ENCODE data around the gene SYVN1.
A peak's percentile ranks its signal among the peaks of the same experiment; 100 is the strongest.
"Not testable (repeated sequence)": the region's sequence is repeated elsewhere in the genome, so short reads cannot be mapped to it uniquely, and the experiment has no call there.

The SYVN1 gene

DNA sequence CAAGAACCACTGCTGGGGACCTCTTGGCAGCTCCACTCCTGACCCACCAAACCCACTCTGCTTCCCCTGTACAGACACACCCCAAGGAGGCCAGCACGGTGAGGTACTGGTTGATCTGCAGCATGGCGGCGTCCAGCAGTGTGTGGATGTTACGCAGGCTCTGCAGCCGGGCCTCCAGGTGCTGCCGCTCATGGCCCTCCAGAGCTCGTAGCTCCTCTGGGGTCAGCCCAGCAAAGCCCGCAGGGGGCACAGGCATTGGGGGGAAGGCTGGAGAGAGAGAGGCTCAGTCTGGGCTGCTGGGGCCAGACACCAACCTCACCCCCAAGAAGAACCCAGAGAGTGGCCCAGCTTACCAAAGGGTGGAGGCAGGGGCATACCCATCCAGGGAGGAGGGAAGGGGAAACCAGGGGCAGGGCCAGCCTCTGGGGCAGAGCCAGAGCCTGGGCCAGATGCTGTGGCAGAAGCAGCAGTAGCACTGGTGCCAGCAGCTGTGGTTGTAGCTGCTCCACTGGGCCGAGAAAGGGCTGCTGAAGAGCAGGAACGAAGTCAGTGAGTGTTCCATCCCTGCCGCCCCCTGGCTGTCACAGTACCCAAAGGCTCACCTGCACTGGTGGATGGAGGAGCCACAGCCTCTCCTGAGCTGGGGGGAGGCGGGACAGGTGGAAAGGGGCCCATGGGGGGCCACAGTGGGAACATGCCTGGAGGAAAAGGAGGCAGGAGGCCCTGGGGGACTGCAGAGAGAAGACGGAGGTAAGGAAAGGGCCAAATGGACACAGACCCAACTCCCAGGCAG lies 4.5 kb downstream of the SYVN1 start:
- no peak overlapping the region for H3K4me3 ChIP-seq (ENCODE audit: low read depth, low read length)
- DNase-seq (ENCODE audit: low read depth), result no peak

DNA sequence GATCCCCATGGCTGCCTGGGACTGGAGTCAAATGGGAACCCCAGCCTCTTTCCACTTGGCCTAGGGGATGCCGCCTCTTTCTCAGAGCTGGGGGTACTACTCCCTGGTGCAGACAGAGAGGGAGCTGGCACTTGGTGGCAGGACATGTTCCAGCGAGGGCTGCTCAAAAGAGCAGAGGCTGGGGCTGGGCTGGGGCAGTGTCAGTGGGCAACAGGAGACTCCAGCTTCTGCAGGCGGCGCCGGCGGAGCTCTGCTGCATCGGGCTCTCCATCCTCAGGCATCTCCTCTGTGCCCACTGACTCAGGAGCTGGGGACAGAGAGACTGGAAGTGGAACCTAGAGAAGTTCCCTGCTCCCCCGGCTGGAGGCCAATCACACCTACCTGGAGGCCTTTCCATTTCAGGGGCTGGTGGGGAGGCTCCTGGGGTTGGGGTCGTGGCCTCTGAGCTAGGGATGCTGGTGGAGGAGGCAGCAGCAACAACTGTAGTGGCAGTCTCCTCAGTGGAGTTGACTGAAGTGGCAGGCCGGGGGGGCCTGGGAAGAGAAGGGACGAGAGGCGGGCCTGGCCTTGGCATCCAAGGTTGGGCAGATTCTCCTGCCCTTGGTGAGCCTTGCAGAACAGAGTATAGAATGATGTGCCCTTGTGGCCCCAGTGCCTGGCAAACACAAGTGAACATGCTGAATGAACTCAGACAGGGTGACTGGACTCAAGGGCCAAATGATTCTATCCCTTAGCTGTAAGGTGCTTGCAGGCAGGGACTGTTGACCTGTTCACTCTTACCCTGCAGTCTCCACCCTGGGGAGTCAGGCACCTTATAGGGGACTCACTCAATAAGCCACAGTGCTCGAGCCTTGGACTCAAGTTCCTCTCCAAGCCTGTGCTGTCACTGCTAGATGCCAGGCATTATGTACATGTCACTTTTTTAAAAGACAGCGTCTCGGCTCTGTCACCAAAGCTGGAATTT lies 5.9 kb downstream of the SYVN1 start:
- no peak overlapping the region for H3K4me3 ChIP-seq (ENCODE audit: low read depth, low read length)
- no peak for DNase-seq (ENCODE audit: low read depth)

DNA sequence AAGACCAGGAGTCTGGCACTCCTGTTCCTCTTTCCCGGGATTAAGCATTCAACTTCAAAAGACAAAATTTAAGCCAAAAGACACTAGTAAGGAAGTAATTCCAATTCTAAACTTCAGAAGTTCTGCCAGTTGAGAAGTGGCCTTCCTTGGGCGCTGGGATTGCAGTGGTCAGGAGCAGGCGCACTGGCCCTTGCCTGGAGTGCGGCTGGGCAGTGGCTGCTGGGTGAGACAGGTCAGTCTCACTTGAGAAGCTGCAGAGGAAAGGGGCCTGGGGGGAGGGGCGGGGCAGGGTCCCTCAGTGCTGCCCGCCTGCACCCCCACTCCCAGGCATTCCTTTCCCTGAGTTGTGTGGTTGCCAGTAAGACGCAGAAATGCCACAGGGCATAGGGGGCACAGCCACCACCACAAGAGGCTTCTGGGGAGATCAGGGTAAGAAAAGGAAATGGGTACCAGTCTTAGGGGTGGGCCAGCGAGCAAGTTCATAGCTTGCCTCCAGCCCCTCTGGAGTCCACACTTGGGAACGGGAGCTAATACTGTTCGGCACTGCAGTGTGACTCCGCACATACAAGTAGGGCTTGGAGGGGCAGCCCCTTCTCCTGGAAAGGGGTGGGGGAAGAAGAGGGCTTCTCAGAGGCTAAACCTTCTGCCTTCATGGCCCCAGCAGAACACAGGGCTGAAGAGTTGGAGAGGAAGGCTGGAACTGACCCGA lies 6.7 kb downstream of the SYVN1 start:
- H3K4me3 ChIP-seq (ENCODE audit: low read depth, low read length), result no peak overlapping the region
- DNase-seq (ENCODE audit: low read depth), result no peak

DNA sequence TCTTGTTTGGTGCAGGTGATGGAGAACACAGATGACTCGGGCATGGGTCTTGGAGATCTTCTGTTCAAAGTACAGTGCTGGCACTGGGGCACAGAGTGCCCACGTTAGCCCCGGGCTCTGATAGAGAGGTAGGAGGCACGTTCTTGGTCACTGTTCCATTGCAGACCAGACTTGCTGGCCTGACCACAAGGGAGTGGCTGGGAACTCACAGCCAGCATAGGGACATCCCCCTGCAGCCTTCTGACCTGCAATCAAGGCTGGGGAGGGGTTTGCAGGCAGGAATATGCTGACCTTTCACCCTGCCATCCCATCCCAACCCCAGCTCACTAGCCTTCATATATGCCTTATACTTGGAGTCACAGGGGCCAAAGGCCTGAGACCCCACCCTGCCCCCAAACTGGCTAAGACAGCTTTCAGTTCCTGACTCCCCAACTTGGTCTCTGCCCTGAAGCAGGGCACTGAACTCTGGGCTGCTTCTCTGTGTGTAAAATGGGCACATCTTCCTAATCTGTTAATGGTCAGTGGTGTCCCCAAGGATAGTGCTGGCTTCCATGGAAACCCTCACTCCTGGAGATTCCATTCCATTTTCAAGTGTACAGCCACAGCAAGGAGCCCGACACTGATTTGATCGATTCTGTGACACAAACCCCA lies 7.6 kb downstream of the SYVN1 start:
- no peak overlapping the region for H3K4me3 ChIP-seq (ENCODE audit: low read depth, low read length)
- no peak for DNase-seq (ENCODE audit: low read depth)

DNA sequence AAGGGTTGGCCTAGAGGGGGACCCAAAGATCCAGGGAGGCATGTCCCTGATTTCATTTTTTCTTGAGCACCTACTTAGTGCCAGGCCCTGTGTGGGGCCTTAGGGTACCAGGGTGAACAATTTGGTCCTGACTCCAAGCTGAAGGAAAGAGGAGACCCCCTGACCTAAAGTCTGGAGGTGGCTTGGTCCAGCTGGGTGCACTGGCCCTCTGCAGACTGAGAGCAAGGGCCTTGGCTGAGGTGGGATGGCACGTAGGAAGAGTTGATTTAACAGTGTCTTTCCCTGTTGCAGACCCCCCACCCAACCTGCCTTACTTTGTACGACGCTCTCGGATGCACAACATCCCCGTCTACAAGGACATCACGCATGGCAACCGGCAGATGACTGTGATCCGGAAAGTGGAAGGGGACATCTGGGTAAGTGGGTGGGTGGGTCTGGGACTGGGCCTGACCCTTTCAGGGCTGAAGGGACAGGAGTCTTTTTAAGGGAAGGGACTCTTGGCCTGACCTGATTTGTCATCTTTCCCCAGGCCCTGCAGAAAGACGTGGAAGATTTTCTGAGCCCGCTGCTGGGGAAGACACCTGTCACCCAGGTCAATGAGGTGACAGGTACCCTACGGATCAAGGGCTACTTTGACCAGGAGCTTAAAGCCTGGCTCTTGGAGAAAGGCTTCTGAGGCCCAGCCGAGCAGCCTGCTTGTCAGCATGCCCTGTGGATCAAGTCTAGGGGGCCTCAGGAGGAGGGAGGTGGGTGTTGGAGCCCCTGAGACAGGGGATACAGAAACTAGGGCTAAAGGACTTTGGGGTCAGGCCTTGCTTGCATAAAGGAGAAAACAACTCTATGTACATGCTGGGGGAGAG lies 8.9 kb downstream of the SYVN1 start:
- DNase-seq (ENCODE audit: low read depth), result no peak
- no peak overlapping the region for H3K4me3 ChIP-seq (ENCODE audit: low read depth, low read length)

DNA sequence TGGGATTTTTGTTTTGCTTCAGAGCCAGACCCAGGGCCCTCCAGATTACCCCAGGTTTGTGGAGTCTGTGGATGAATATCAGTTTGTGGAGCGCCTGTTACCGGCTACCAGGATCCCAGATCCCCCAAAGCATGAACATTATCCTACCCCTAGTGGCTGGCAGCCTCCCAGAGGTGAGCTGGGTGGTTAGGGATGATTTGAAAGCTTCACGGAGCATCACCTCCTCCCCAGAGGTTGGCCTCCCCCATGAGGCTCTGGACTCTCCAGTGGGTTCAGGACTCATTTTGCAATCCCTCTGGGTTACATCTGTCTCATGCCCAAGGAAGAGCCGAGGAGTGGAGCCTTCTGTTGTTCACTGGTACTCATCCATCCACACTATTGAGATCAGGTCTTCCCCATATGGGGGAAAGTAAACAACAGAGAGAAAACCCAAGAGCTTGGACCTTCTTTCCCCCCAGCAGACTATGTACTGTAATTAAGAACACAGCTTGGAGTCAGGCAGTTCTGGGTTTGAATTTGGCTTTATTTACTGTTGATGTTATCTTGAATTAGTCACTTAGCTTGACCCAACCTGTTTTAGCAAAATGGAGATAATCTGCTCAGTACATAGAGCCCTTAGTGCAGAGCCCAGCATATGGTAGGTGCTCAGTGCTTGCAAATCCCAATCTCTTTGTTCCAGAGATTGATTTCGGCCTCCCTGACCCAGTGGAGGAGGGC lies 9.7 kb downstream of the SYVN1 start:
- no peak overlapping the region for H3K4me3 ChIP-seq (ENCODE audit: low read depth, low read length)
- DNase-seq (ENCODE audit: low read depth), result no peak

DNA sequence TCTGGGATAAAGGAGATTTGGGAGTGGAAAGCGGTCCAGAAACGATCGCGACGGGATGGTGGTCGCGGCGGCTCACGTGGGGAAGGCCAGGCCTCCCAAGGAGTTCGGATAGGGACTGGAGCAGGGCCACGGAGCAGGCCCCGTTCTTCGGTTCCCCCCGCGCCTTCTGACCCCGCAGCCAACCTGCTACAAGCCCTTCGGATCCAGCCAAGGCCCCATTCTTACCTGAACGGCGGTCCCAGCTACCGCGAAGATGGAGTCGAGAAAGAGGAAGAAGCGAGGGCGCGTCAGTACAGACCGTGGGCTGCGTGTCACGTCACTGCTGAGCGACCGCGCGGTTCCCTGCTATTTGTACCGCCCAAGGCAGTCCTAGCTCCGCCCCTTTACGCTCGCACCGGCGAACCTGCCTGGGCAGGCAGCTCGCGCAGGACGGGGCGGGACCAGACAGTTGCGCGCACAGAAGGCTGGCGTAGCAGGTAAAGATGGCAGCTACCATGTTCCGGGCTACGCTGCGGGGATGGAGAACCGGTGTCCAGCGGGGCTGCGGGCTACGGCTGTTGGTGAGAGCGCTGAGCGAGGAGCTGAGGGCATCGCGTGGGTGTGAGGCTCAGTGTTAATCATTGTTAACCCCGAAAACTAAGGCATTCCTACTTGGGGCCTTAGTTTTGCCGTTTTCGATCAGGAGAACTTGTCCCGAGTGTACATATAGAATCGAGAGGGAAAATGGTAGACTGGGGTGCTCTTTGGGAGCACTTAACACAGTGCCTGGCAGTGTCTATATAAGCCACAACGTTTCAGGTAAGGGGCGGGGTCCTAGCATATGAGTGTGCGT lies 12.2 kb downstream of the SYVN1 start, which contains the start of the genes FAU and MRPL49:
TSS of gene FAU (minus strand) at position 270 of the 832 bp plus-strand sequence. CDS start 321 bp downstream, outside the sequence.
TSS of gene MRPL49 (plus strand) at position 457 of the 832 bp plus-strand sequence. CDS start at position 483, 26 bp downstream.
- H3K4me3 ChIP-seq (ENCODE audit: low read depth, low read length), result peak within 1 kb of the TSS; percentile 96
- DNase-seq (ENCODE audit: low read depth), result peak; percentile 88

DNA sequence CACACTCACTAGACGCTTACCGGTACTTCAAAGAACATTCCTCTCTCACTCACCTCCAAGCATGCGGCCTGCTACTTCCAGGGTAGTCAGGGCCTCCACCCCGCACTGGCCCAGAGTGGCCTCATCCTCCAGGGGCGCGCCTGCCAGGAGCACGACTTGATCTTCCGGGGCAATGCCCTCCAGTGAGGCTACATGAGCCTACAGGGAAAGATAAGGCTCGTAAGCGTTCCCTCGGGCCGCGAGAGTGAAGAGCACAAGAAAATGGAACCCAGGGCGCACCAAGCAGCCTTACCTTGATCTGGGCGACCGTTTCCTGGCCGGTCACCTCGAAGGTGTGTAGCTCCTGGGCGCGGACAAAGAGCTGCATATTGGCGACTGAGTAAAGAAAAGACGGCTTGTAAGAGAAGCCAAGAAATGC lies 12.9 kb downstream of the SYVN1 start:
- DNase-seq (ENCODE audit: low read depth), result no peak

DNA sequence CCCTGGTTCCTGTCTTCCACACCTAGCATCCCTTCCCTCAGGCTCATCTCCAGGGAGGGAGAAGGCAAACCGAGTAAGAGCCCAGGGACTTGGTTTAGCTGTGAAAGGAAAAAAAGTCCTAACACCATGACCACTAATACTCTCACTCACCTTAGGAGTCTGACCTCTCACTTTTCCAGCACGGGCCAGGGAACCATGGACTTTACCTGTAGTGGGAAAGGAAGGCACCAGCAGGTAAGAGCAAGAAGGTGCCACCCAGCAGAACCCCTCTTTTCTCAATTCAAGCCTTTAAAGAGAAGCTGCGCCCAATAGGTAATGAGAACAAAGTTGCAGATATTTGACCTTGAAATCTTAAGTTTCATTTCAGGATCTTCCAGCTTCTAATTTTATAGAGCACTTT lies 13.5 kb downstream of the SYVN1 start:
- DNase-seq (ENCODE audit: low read depth), result no peak
- peak overlapping the region; percentile 96 for H3K4me3 ChIP-seq (ENCODE audit: low read depth, low read length)

More for the DNA sequence above, 12.9 kb downstream of the SYVN1 start:
- peak overlapping the region; percentile 96 for H3K4me3 ChIP-seq (ENCODE audit: low read depth, low read length)

DNA sequence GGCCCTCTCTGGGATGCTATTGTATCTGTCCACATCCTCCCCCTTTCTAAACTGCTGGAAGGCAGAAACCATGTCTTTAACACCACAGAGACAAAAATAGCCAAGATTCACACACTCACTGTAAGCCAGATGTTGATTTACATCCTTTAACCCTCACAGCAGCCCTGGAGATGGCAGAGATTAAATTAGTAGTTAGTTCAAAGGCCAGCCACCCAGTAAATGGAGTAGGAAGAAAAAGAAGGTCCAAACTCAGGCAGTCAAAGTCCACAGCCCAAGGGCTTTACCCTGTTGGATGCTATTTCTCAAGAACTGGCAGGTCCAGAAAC lies 14.7 kb downstream of the SYVN1 start:
- no peak for DNase-seq (ENCODE audit: low read depth)
- no peak overlapping the region for H3K4me3 ChIP-seq (ENCODE audit: low read depth, low read length)

DNA sequence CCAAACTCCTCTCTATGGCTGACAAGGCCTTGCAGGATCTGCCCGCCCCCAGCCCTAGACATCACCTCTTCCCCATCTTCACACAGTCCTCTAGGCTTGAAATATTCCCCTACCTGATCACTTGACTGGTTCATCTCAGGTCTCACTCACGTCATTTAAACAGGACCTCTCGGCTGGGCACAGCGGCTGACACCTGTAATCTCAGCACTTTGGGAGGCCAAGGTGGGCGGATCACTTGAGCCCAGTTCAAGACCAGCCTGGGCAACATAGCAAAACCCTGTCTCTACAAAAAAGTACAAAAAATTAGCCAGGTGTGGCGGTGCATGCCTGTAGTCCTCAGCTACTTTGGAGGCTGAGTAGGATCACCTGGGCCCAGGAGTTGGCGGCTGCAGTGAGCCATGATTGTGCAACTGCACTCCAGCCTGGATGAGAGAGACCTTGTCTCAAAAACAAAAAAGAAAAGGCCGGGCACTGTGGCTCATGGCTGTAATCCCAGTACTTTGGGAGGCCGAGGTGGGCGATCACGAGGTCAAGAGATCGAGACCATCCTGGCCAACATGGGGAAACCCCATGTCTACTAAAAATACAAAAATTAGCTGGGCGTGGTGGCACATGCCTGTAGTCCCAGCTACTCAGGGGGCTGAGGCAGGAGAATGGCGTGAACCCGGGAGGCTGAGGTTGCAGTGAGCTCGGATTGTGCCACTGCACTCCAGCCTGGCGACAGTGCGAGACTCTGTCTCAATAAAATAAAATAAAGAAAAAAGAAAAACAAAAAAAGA lies 15.2 kb downstream of the SYVN1 start:
- DNase-seq (ENCODE audit: low read depth); H3K4me3 ChIP-seq (ENCODE audit: low read depth, low read length): not testable (repeated sequence)

DNA sequence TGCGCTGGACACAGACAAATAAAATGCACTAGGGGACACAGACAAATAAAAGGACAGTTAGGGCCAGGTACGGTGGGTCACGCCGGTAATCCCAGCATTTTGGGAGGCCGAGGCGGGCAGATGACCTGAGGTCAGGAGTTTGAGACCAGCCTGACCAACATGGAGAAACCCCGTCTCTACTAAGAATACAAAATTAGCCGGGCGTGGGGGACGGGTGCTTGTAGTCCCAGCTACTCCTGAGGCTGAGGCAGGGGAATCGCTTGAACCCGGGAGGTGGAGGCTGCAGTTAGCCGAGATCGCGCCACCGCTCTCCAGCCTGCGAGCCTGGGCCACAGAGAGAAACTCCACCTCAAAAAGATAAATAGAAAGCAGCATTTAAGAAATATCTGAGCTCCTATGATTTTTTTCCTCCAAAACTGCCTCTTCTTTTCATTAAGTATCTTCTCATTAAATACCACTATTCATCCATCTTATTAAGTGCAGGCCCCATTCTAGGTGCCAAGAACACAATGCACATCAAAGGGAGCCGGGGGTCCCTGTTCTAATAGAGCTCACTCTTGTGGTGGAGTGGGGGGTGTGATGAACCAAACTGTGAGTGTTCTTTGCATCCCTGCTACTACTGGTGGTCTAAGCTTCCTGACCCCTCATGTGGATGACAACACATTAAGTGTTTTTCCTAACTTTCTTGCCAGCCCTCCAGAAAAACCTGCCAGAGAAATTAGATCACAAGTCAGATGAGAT lies 16.1 kb downstream of the SYVN1 start:
- H3K4me3 ChIP-seq (ENCODE audit: low read depth, low read length), result no peak overlapping the region
- DNase-seq (ENCODE audit: low read depth), result no peak

DNA sequence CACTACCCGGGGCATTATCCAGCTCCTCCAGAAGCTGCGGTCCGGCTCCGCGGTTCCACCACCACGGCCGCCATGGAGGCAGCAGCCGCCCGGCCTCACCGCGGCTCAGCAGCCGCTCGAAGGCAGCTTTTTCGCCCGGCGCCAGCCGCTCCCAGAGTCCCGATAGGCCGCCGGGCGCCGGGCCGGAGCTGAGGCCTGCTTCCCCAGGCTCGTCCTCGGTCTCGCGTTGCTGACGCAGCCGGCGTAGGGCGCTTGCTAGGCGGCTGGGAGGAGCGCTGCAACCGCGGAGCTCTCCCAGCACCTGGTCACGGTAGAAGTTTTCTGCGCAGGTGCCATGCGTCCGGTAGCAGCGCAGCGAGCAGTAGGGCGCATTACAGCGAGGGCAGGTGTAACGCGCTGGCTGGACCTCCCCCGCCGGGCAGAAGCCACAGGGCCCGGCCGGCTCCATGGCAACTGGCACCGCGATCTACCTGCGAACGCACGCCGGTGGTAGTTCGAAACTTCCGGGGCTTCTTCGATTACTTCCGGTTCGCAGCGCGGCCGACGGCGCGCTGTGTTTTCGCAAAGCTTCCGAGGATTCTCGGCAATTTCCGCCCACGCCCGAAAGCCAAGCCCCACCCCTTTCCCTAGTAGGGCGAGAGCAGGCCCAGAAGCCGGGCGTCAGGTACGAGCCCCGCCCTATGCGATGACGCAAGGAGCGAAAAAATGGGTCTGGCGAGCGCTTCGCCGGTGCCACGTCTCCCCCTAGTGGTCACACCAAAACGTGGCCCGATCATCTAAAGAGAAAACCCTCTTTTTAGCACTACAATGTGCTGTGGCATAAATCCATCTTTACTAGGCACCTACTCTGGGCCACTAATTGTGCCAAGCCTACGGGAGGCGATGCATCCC lies 16.9 kb downstream of the SYVN1 start, which contains the start of gene ZNHIT2:
TSS of gene ZNHIT2 (minus strand) at position 496 of the 891 bp plus-strand sequence. CDS start at position 448, 48 bp downstream.
- H3K4me3 ChIP-seq (ENCODE audit: low read depth, low read length), result peak within 1 kb of the TSS; percentile 79
- peak; percentile 92 for DNase-seq (ENCODE audit: low read depth)

DNA sequence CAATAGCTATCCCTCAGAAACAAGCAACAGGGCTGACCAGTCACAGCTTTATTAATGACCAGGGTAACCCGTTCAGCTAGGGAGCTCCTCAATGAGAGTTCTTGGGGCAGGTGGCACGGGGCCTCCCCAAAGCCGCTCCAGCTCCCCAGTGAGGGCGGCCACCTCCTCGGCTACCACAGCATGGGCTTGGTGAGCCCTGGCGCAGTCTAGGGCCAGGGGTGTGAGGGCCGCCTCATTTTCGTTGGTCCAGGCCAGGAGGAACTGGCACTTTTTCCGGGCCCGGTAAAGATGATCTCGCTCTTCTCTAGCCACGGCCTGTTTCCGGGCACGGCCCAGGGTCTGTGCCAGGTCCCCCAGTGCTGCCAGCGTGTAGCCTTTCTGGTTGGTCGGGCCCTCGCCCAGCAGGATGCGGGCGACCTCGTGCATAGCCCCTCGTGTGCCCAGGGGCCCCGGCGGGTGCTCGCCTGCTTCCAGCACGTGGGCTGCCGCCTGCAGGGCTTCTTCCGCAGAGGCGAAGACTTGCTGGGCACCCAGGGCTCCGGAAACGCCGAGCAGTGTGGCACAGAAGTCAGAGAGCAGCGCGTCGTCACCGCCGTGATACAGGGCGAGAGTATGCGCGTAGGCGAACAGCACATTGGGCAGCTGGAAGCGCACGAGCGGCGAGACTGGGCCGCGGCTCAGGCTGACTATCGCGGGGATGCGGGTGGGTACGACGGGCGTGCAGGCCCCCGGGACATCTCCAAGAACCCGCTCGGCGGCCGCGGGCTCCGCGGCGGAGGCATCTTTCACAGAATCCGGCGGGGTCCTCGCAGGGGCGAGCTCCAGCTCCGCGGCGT lies 17.7 kb downstream of the SYVN1 start:
- no peak for DNase-seq (ENCODE audit: low read depth)
- H3K4me3 ChIP-seq (ENCODE audit: low read depth, low read length), result peak overlapping the region; percentile 79

Measured in skeletal muscle cell (primary cell).